EL (cell line): Measurements from ENCODE around the gene OSBPL3.

ENCODE experiments used
- DNase-seq: peaks from one replicate; pipeline ENCODE4 v3.0.0-alpha.2; 2016

Gene OSBPL3

DNA sequence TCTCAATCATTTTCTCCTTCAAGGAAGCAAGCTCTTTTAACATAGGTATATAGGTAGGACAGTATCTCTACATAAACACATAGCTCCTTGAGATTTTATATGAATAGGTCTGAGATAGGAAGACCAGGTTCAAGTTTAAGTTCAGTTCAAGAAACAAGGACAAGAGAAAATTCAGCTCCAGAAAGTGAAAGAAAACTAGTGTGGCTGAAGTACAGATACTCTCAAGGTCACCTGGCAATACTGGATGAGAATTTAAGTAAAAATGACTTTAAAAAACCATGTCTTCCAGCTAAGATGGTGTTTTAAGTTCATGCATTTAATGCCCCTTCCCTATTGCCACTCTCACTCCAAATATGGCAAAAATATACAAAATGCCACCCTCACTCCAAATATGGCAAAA is 91.3 kb downstream of the OSBPL3 start:
- no peak for DNase-seq

GRCh38 chr7:24885716-24886115 is 94.3 kb downstream of the OSBPL3 start:
- peak; percentile 10 for DNase-seq

DNA sequence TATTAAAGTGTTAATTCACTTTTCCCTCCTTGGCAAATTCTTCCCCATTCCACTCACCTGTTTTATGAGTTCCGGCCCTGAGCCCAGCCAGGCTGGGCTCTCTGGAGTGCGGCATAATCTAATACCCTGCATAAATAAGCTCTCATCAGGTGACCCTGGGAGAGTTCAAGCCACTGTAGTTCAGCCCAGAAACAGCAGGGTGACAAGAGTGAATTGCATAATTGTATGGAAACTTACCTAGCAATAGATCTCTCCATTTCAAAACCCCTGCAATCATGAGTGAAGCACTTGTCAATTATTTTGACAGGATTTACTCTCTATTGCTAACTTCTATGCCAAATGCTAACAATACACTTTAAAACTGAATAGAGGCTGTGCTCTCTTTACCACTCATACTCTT is 94.7 kb downstream of the OSBPL3 start:
- no peak for DNase-seq

DNA sequence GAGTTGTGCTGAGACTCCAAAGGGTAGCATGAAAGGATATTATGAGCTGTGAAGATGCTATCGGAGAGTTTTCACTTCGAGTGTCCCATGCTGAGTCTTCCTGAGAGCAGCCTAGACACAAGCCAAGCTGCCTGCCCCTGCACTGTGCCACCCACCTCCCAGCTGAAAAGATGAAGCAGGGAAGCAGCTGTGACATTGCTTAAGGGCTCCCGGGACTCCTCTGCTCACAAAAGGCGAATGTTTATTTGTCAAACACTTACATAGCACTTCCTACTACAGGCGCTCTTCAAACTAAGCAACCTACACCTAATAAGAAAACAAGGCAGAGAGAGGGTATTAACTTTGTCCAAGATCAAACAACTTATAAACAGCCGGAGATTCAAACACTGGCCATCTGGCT is 95.6 kb downstream of the OSBPL3 start:
- DNase-seq = no peak

- DNase-seq = no peak
Measured at GRCh38 chr7:24883622-24884013, 96.4 kb downstream of the OSBPL3 start.

GRCh38 chr7:24882989-24883621 is 96.9 kb downstream of the OSBPL3 start:
- peak; percentile 78 for DNase-seq

DNA sequence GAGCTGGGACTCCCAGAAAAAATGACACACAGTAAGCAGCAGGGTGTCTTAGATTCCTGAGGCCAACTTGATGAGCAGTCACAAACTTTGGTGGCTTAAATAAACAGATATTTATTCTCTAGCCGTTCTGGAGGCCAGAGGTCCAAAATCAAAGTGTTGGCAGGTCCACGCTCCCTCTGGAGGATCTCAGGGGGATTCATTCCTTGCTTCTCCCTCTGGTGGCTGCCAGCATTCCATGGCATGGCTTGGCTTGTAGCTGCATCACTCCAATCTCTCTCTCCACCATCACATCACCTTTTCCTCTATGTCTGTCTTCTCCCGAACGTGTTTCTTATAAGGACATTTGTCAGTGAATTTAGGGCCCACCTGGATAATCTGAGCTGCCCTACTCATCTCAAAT is 98.4 kb downstream of the OSBPL3 start:
- DNase-seq = no peak

GRCh38 chr7:24880886-24881285 is 99.1 kb downstream of the OSBPL3 start:
- no peak for DNase-seq

DNA sequence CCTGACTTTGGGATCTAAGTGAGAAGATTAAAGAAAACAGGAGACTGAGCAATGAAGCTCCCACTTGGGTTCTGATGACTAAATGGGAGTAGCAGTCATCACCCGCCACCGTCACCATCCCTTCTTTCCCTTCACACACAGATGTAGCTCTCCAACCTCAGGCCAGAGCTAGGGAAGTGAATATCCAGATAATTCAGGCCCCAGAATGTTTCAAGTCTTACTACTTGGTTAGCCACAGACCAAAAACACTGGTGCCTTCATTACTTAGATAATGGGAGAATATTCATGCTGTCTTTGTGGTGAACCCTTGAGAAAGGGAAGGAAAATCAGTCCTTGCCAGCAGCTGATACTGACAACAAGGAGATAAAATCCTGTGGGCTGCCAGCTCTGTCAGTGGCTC is 100.7 kb downstream of the OSBPL3 start:
- DNase-seq = no peak

DNA sequence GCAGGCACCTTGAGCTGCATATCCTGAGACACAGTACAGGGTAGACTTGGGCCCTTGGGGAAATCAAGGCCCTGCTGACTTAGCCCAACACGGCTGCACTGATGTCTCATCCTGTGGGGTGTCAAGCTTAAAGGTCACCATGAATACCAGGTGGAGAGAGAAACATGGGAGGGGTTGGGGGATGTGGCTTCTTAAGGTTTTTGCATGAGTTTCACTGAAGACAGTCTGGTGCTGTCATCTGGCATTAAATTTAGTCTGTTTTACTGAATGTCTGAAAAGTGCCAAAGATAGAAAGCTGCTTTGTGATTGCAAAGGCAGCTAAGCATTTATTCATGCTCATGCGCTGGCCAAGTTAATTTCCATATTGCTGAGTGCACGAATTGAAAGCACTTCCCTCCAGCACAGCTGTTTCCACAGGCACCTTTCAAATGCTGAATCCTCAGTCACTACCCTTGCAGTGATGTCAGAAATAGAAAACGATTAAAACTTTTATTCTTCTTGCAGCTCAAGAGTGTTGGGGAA is 102.1 kb downstream of the OSBPL3 start:
- no peak for DNase-seq

GRCh38 chr7:24874791-24875190 is 105.2 kb downstream of the OSBPL3 start:
- no peak for DNase-seq

- DNase-seq = no peak
Measured at GRCh38 chr7:24873944-24874343, 106.0 kb downstream of the OSBPL3 start.

DNA sequence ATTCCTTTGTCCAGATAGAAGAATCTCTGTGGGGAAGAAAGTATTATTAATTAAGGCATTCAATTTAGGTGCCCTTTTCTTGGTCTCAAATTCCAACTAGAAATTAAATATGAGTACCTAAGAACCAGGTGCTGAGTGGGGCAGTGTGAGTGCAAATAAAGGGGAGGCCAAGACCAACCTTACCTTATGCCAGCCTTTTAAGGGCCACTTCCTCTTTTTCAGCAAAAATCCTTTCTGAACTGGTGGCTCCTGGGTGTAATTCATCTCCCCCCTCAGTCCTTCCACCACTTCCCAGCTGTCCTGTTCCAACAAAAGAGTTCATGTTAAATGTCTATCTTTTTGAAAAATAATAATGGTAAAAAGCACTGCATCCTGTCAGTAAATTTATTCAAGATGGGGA is 108.2 kb downstream of the OSBPL3 start:
- DNase-seq = no peak

DNA sequence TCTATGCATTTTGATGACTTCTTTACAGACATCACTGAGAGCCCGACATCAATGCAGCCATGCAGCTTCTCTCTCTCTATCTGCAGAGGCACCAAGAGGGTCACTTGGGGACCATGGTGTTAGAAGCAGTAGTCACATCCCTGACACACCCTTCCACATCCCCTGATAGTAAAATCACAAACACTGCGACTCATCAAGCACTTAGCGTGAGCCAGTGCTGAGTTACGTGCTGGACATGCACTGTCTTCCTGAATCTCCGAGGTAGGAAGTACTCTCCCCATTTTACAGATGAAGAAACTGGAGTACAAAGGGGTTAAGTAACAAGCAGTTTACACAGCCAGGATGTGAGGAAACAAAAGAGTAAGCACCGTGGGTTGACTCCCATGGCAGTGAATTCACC is 109.2 kb downstream of the OSBPL3 start:
- peak; percentile 25 for DNase-seq

DNA sequence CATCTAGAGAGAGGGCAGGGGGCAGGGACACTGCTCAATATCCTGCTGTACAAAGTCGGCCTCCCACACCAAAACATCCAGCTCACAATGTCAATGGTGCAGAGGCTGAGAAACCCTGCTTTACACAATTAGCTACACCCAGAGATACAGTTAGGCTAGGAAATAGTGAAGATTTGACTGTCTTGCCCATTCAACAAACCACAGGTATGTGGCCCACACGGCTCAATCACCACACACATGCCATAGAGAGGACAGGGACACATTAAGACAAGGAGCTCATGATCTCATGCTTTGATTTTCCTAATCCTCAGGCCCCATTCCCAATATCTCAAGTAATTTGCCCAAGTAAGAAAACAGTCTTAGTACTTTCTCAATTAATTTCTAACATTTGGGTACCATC is 110.4 kb downstream of the OSBPL3 start:
- peak; percentile 73 for DNase-seq

- no peak for DNase-seq
Measured at GRCh38 chr7:24868741-24869140, 111.2 kb downstream of the OSBPL3 start.

DNA sequence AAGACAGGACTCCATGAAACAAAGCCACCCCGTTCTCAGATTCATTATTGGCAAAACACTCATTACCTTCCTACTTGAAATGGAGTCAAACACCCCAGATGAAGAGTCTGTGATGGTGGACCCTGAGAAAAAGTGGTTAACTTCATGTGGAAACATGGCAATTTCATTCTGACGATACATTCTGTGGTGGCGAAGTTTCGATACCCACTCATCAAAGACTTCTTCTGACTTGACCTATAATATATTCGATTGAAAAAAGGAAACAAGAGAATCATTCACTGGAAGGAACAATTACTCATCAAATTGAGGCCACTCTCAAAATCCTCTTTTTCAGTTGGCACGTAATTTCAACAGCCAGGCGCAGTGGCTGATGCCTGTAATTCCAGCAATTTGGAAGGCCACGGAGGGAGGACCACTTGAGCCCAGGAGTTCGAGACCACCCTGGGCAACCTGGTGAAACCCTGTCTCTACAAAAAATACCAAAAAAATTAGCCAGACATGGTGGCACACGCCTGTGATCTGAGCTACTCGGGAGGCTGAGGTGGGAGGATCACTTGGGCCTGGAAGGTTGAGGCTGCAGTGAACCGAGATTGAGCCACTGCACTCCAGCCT is 113.9 kb downstream of the OSBPL3 start:
- DNase-seq = no peak

DNA sequence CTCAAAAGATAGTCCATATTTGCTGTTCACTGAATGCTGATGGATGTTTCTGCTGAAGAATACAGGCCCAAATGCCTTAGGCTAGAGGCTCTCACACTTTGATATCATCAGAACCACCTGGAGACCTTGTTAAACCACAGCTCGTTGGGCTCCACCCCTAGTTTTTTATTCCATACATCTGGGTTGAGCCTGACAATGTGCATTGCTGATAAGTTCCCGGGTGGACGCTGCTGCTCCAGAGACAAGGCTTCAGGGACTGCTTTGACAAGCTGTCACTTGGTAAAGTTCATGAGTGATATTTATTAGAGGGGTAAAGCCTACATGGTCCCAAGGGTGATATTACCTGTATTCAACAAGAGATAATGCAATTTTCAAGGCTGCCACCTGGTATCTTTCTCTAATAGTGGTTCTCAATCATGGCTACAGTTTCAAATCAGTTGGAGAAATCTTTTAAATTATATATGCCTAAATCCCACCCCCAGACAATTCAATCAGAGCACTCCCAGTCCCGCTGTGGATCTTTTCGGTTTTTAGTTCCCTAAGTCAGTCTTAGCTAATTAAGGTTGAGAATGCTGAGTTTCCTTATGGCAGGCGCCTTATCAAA is 115.7 kb downstream of the OSBPL3 start:
- DNase-seq = no peak

DNA sequence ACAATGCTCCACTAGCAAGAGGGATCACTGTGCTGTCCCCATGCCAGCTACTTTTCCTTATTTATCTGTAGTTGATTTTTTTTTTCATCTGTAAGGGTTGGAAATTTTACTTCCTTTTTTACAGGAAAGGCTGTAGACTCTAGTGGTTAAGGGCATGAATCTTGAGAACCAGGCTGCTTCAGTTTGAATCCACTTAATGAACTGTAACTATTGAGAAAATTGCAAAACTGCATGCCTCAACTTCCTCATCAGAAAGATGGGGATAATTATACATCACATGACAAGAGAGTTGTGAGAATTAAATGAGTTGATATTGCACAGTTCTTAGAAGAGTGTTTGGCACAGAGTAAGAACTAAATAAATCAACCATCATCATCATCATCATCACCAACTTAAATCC is 116.4 kb downstream of the OSBPL3 start:
- no peak for DNase-seq

- DNase-seq = no peak
Measured at GRCh38 chr7:24862461-24862860, 117.5 kb downstream of the OSBPL3 start.

DNA sequence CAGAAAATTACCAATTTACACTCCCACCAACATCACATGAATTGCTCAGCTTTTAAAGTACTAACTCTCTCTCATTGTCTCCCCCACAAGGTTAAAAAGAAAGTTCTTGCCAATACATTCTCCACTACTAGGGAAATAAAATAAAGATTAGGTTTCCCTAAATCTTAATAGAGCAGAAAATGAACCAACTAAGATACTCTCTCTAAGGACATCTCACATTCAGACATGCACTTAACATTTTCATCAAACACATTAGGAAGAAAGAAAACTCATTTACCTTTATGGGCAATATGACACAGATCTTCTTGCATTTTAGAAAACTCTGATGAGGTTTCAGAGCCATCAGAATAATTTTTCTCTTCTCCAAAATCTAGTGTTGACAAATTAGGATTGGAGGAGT is 118.6 kb downstream of the OSBPL3 start:
- no peak for DNase-seq

DNA sequence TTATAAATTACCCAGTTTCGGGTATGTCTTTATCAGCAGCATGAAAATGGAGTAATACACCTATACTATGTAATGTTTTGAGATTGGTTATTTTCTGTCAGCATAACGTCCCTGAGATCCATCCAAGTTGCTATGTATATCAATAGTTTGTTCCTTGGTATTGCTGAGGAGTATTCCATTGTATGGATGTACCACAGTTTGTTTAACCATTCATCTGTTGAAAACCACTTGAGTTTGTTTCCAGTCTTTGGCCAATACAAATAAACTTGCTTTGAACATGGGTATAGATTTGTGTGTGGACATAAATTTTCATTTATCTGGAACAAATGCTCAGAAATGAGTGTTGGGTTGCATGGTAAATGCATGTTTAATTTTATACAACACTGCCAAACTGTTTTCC is 119.4 kb downstream of the OSBPL3 start:
- DNase-seq = no peak

- no peak for DNase-seq
Measured at GRCh38 chr7:24858108-24858977, 121.6 kb downstream of the OSBPL3 start.

DNA sequence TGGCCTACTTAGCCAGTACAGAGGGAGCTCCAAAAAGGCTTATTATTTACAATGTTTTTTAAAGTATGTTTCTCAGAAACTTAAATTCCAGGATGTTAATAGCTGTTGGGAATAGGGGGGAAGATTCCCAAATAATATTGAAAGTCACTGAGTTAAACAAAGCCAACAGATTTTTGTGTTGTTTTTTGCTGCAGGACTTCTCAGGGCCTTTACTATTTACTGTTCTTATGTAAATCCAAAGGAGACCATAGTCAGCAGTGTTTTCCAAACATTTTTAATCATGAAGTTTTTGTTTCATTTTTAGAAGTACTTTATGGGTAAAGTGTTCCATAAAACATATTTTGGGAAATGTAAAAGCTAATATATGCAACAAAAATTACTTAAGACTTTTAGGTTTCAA is 122.4 kb downstream of the OSBPL3 start:
- no peak for DNase-seq
